HG03135 (cell line): ENCODE data around the gene DRC3.

Source experiments
- ATAC-seq: cut with Tn5 transposase; IDR thresholded peaks from one replicate; pipeline ENCODE4 v1.9.1; 2021; ENCODE audit warnings: mild to moderate bottlenecking, moderate library complexity; ENCODE audit not compliant: unreplicated experiment

Gene DRC3

GRCh38 chr17:17965152-17965721, 7.4 kb upstream of the DRC3 start:
- no peak for ATAC-seq

- ATAC-seq: no peak
Measured at GRCh38 chr17:17966399-17966798, 6.3 kb upstream of the DRC3 start.

DNA sequence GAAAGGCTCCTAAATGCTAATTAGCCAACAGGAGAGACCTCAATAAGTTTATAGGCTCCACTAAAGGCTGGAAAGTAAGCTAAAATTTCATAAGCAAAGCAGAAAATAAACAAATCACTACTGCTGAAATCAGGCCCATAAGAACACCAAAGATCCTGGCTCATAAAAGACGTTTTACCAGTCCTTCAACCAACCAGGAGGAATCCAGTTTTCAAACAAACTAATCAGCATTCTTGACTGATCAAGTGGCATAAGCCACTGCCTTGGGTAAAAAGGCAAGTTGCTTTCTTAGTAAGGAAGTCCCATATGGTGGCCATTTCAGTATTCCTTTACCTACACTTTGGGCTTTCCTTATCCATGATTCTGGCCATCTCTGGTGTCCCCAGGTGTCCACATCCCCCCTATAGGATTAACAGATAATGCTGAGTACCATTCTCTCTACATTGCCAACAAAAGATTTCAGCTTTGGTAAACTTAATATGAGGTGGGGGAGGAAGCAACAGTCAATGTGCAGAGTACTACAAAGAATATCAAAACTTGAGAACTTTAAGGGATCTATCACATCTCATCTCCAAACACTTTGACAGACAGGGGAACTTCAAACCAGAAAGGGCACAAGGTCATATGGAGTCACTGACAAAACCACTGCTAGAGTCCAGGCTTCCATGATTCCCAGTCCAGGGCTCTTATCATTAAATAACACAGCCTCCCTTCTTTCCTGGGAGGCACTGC, 1.8 kb upstream of the DRC3 start:
- no peak for ATAC-seq

GRCh38 chr17:17971431-17972125, 1.1 kb upstream of the DRC3 start:
- ATAC-seq: no peak

DNA sequence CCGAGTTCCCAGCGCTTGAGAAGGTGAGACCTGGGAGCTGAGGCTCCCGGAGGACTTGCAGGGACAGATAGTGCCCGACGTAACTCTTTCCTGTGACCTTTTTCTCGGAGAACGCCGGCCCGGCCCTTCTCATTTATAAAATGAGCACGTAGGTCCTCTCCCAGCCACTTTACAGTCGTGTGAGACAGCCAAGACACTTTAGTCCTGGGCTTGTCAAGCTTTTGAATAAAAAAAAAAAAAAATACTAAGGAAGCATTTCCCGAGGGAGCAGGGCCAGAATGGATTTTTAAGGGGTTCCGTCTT, 241 bp downstream of the DRC3 start:
- ATAC-seq: no peak

GRCh38 chr17:17975436-17975835, 2.8 kb downstream of the DRC3 start:
- no peak for ATAC-seq

- ATAC-seq: no peak
Measured at GRCh38 chr17:17976931-17977570, 4.4 kb downstream of the DRC3 start.

DNA sequence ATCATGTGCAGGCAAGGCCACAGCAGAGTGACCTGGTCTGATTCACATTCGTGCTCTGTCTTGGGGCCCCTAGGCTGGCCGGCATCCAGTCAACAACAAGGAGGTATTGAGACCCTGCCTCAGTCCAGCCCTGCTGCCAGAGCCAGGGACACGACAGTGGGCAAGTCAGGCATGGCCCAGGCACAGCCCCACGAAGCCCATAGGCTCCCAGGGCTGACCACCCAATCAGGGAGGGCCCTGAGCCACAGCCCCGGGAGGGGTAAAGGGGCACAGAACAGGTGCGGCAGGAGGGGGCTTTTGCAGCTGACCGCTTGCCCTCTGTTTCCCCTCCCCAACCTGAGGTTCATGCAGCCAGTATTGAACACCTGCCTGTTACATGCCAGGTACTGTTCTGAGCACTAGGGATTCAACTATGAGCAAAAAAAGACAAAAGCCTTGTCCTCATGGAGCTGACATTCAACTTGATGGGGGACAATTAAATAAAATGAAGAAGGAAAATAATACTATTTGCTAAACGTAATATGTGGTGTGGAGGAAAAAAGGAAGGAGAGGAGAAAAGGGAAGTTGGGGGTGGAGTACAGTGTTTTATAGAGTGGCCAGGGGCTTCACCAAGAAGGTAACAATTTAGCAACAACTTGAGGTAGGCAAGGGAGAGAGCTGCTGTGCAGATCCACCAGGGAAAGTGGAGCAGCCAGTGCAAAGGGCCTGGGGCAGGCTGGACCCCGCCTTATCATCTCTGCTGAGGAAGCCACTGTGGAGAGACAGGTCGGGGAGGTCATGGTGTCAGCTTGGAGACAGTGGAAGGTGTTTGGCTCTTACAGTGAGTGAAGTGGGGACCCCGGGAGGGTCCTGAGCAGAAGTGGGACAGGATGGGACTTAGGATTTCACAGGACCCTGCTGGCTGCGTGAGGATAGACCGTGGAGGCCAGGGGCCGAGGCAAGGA, 6.1 kb downstream of the DRC3 start:
- ATAC-seq: no peak

GRCh38 chr17:17979778-17980177, 7.1 kb downstream of the DRC3 start:
- ATAC-seq: no peak

DNA sequence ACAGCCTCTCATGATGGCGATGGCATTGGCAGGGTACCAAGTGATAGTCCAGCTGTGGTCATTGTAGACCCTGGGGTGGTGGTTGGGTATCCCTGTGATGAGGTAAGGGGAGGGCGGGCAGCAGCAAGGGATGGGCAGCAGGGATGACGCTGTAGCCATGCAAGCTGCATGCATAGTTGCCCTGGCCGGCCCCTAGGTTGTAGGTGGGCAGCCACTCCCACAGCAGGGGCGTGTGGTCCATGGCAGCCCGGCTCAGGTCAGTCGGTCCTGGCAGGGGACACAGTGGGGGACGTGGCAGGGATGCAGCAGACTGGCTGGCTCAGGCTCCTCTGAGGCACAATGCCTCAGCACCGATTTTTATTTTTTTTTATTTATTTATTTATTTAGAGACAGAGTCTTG, 8.7 kb downstream of the DRC3 start:
- ATAC-seq: no peak

GRCh38 chr17:17982801-17983200, 10.1 kb downstream of the DRC3 start:
- no peak for ATAC-seq

- no peak for ATAC-seq
Measured at GRCh38 chr17:17983376-17983775, 10.7 kb downstream of the DRC3 start.

- no peak for ATAC-seq
Measured at GRCh38 chr17:17983776-17984175, 11.1 kb downstream of the DRC3 start.

DNA sequence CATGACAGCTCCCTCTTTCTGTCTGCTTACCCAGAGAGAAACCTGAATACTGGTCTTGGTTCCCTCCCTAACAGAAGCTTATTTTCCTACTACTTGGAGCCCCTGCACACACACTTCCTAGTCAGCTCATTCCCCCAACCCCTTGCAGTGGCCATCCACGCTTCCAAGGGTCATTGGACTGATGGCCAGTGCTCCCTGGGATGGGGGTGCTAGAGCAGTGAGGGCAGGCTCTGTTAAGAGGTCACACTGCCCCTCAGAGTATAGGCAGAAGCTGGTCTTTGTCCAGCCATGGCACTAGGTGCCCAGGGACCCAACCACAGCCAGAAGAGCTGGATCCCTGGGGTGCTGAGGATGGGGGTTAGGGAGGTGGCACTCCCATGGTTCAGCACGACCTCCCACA, 12.5 kb downstream of the DRC3 start:
- ATAC-seq: no peak

DNA sequence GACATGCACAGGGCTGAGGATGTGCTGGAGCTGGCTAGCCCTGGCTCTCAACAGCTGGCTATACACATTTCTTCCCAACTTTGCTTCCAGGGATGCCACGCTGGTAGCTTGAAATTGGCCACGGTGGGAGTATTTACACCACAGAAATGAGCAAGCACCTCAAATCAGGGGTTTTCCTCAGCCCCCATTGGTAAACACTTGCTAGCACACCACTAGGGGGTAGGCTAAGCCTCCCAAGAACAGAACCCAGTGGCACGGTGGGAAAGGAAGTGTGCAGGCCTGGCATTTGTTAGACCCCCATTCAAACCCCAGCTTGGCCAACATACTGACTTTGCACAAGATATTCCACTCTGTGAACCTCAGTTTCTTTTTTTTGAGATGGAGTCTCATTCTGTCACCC, 12.9 kb downstream of the DRC3 start:
- ATAC-seq: no peak

- ATAC-seq: no peak
Measured at GRCh38 chr17:17987187-17987896, 14.7 kb downstream of the DRC3 start.

DNA sequence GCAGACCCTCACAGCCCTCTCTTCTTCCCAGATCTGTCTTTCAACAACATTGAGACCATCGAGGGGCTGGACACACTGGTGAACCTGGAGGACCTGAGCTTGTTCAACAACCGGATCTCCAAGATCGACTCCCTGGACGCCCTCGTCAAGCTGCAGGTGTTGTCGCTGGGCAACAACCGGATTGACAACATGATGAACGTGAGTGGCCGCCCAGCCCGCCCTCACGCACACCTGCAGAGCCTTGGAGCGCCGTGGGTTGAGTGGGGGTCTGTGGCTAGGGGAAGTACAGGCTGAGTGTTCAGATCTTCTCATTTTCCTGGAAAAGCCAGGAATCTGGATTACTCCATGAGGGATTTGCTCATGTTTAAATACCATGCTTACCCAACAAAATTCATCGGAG, 15.2 kb downstream of the DRC3 start:
- ATAC-seq: no peak

- ATAC-seq: no peak
Measured at GRCh38 chr17:17988427-17988945, 15.8 kb downstream of the DRC3 start.

- no peak for ATAC-seq
Measured at GRCh38 chr17:17989081-17989480, 16.4 kb downstream of the DRC3 start.

- ATAC-seq: no peak
Measured at GRCh38 chr17:17989618-17990017, 17.0 kb downstream of the DRC3 start.
